Measurements from ENCODE around the gene PPARG. TPM values are rescaled to one million over a fixed set of nuclear protein-coding genes. Genes with fewer than 3 reads are reported as not detected.

Gene PPARG
- total and polyA plus RNA-seq, 10 of the 15 experiments (the other 5 are each of a cell fraction or from before 2014, with no cell fraction given) = 0.06 to 0.86 (median 0.12) TPM; not detected in 5

DNA sequence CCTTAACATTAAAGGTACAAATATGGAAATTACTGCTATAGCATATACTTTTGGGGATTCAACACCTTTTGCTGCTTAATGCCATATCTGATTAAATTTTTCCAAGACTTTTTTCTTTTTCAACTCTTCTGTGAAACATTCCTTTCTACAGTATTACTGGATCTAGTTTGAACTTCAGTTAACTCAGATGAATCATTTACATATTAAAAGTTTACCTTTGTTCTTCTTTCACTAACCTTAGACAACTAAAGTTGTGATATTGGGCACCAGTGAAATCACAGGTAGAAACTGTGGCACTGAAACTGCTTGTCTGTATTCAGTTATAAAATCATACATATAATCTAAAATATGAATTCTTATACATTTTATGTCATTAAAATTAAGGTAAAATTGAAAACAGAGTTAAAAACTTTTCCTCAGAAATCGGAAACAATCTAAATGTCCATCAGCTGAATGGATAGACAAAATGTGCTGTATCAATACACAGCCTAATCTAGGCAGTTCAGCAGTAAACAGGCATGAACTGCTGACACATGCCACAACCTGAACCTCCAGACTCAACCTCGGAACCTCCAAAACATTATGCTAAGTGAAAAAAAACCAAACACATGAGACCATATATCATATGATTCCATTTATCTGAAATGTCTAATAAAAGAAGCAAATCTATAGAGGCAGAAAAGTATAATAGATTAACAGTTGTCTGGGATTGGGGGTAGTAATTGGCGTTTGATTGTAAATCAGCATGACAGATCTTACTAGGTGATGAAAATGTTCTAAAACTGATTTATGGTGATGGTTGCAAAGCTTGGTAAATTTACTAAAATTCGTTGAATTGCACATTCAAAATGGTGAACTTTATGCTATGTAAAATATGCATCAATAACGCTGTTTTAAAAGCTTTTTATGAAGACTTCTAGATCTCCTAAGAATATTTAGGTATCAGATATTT is 50.0 kb downstream of the PPARG start:
- ChIA-PET SMC1A (ENCODE audit: uncharacterized antibody, unreplicated experiment) (no interaction called here), POLR2A (no interaction called here), CTCF (interaction anchor here (1.2 to 1.3 kb wide), 2 partner anchors 12 to 141 kb away, joined by 3 read pairs; no protein-coding TSS in a partner anchor), RAD21 (ENCODE audit: unreplicated experiment) (no interaction called here)
- Histone ChIP-seq H3K27me3 (replicated peaks in 1 of 2; ENCODE audit: control insufficient read depth in 2 of 2, insufficient read depth in 2 of 2, low read length in 1 of 2) (no peaks in the 10 kb centered on the region; a peak in 1 of 4 replicates), H4K20me1 (ENCODE audit: control insufficient read depth, insufficient read depth) (no peaks in the 10 kb centered on the region), H3K79me2 (ENCODE audit: control insufficient read depth, insufficient read depth, low read length) (no peaks in the 10 kb centered on the region), H3K36me3 (ENCODE audit: control insufficient read depth in 2 of 2, insufficient read depth in 2 of 2, low read length in 1 of 2) (no peaks in the 10 kb centered on the region), H3K9me3 (replicated peaks; ENCODE audit: control insufficient read depth, insufficient read depth, low read length) (no peaks in the 10 kb centered on the region), H3K4me1 (ENCODE audit: control insufficient read depth, insufficient read depth, low read length) (no peaks in the 10 kb centered on the region), H3K27ac (ENCODE audit: control insufficient read depth, insufficient read depth) (no peak overlapping the region), H3K4me2 (ENCODE audit: control insufficient read depth, insufficient read depth) (no peak overlapping the region), H2AFZ (ENCODE audit: control insufficient read depth, low read depth, low read length) (no peak overlapping the region), H3K9ac (ENCODE audit: control insufficient read depth, insufficient read depth, low read length) (no peak overlapping the region), H3K4me3 (no peak overlapping the region)
- 0% methylated on average over 5 of the region's 5 CpGs for WGBS (ENCODE audit: insufficient coverage, insufficient replicate concordance, low lambda C conversion rate, missing lambda C conversion rate)
- no TSS peak for BruUV-seq (replicated peaks)
- FAIRE-seq = no peak
- no peak for ATAC-seq
- no peak for TF ChIP-seq RCOR1 (conservative IDR thresholded peaks at IDR 0.05; ENCODE audit: low read depth, low read length)
- TF ChIP-seq RB1 (IDR thresholded peaks at IDR 0.05; ENCODE audit: borderline replicate concordance) = no peak
- TF ChIP-seq, protein P1, sequence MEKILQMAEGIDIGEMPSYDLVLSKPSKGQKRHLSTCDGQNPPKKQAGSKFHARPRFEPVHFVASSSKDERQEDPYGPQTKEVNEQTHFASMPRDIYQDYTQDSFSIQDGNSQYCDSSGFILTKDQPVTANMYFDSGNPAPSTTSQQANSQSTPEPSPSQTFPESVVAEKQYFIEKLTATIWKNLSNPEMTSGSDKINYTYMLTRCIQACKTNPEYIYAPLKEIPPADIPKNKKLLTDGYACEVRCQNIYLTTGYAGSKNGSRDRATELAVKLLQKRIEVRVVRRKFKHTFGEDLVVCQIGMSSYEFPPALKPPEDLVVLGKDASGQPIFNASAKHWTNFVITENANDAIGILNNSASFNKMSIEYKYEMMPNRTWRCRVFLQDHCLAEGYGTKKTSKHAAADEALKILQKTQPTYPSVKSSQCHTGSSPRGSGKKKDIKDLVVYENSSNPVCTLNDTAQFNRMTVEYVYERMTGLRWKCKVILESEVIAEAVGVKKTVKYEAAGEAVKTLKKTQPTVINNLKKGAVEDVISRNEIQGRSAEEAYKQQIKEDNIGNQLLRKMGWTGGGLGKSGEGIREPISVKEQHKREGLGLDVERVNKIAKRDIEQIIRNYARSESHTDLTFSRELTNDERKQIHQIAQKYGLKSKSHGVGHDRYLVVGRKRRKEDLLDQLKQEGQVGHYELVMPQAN (conservative IDR thresholded peaks at IDR 0.05) = no peak
- TF ChIP-seq, protein P2, sequence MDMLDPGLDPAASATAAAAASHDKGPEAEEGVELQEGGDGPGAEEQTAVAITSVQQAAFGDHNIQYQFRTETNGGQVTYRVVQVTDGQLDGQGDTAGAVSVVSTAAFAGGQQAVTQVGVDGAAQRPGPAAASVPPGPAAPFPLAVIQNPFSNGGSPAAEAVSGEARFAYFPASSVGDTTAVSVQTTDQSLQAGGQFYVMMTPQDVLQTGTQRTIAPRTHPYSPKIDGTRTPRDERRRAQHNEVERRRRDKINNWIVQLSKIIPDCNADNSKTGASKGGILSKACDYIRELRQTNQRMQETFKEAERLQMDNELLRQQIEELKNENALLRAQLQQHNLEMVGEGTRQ (IDR thresholded peaks at IDR 0.05; ENCODE audit: borderline replicate concordance, low read depth, low read length) = no peak
- TF ChIP-seq, protein P3, sequence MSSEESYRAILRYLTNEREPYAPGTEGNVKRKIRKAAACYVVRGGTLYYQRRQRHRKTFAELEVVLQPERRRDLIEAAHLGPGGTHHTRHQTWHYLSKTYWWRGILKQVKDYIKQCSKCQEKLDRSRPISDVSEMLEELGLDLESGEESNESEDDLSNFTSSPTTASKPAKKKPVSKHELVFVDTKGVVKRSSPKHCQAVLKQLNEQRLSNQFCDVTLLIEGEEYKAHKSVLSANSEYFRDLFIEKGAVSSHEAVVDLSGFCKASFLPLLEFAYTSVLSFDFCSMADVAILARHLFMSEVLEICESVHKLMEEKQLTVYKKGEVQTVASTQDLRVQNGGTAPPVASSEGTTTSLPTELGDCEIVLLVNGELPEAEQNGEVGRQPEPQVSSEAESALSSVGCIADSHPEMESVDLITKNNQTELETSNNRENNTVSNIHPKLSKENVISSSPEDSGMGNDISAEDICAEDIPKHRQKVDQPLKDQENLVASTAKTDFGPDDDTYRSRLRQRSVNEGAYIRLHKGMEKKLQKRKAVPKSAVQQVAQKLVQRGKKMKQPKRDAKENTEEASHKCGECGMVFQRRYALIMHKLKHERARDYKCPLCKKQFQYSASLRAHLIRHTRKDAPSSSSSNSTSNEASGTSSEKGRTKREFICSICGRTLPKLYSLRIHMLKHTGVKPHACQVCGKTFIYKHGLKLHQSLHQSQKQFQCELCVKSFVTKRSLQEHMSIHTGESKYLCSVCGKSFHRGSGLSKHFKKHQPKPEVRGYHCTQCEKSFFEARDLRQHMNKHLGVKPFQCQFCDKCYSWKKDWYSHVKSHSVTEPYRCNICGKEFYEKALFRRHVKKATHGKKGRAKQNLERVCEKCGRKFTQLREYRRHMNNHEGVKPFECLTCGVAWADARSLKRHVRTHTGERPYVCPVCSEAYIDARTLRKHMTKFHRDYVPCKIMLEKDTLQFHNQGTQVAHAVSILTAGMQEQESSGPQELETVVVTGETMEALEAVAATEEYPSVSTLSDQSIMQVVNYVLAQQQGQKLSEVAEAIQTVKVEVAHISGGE (CRISPR knock-in tag; IDR thresholded peaks at IDR 0.05) = no peak
- in situ Hi-C loops (cut with MboI) (no loop called here), intact Hi-C loops (cut with micrococcal nuclease; ENCODE audit: unreplicated experiment) (no loop called here)
- DNase-seq (ENCODE audit: low read depth, low spot score) = no peak
